ENCODE measurements around the gene DLGAP1. TPM values are rescaled to one million over a fixed set of nuclear protein-coding genes. Genes with fewer than 3 reads are reported as not detected.

The DLGAP1 gene
- total RNA-seq, 1 experiment from 2014 or later = 23.0 TPM

- DNase-seq (ENCODE audit: low spot score) = peak; percentile 45
- H3K27me3 Mint-ChIP-seq (ENCODE audit: low read depth) = no peaks in the 10 kb centered on the region
- H3K27ac Mint-ChIP-seq = peak overlapping the region; percentile 98
- no peaks in the 10 kb centered on the region for H3K36me3 Mint-ChIP-seq
- peak; percentile 69; the same call in 1 of the 2 replicates for TF ChIP-seq MAX (CRISPR knock-in tag; IDR thresholded peaks at IDR 0.05)
- peak; percentile 86 for TF ChIP-seq NFE2L1 (CRISPR knock-in tag; IDR thresholded peaks at IDR 0.05)
- no peak for TF ChIP-seq HMGA2 (CRISPR knock-in tag; IDR thresholded peaks at IDR 0.05)
- peak; percentile 68; the same call in 1 of the 2 replicates for TF ChIP-seq TEAD1 (CRISPR knock-in tag; IDR thresholded peaks at IDR 0.05)
- POLR2A ChIA-PET = interaction anchor here (0.6 to 1.8 kb wide), 5 partner anchors 10 to 163 kb away, joined by 3 to 16 read pairs (median 4); no protein-coding TSS in a partner anchor
- peak; percentile 69 for ATAC-seq
- H3K4me3 Mint-ChIP-seq = peak overlapping the region; percentile 39
- H3K9me3 Mint-ChIP-seq = no peaks in the 10 kb centered on the region
- H3K4me1 Mint-ChIP-seq = peaks cover 38% of the 10 kb centered on the region
- CTCF ChIA-PET = interaction anchor here (0.6 to 2.4 kb wide), 11 partner anchors 8 to 311 kb away, joined by 3 to 16 read pairs (median 4); no protein-coding TSS in a partner anchor
These were observed 831.1 kb downstream of the DLGAP1 start for GRCh38 chr18:3623769-3624545.

- H3K4me3 Mint-ChIP-seq = no peak overlapping the region
- no peak for DNase-seq (ENCODE audit: low spot score)
- H3K4me1 Mint-ChIP-seq = peaks cover 45% of the 10 kb centered on the region
- no peaks in the 10 kb centered on the region for H3K9me3 Mint-ChIP-seq
- POLR2A ChIA-PET = no interaction called here
- no peak for TF ChIP-seq FOXJ3 (CRISPR knock-in tag; IDR thresholded peaks at IDR 0.05; ENCODE audit: borderline replicate concordance)
- no peak for TF ChIP-seq MLX (CRISPR knock-in tag; IDR thresholded peaks at IDR 0.05)
- TF ChIP-seq MYBL2 (CRISPR knock-in tag; IDR thresholded peaks at IDR 0.05) = no peak
- ATAC-seq = no peak
- CTCF ChIA-PET = interaction anchor here (2.1 kb wide), 1 partner anchor 45 kb away, joined by 9 read pairs; no protein-coding TSS in a partner anchor
- H3K27me3 Mint-ChIP-seq (ENCODE audit: low read depth) = no peaks in the 10 kb centered on the region
- H3K27ac Mint-ChIP-seq = no peak overlapping the region
- H3K36me3 Mint-ChIP-seq = no peaks in the 10 kb centered on the region
These were observed 834.7 kb downstream of the DLGAP1 start for GRCh38 chr18:3620146-3621119.

GRCh38 chr18:3619746-3620145 lies 835.4 kb downstream of the DLGAP1 start:
- DNase-seq (ENCODE audit: low spot score) (no peak), ATAC-seq (no peak)
- Mint-ChIP-seq H3K27ac (no peak overlapping the region), H3K4me3 (no peak overlapping the region), H3K4me1 (peaks cover 43% of the 10 kb centered on the region), H3K36me3 (no peaks in the 10 kb centered on the region), H3K27me3 (ENCODE audit: low read depth) (no peaks in the 10 kb centered on the region), H3K9me3 (no peaks in the 10 kb centered on the region)
- CTCF ChIA-PET = no interaction called here
- POLR2A ChIA-PET = no interaction called here
- TF ChIP-seq ZNF263 (CRISPR knock-in tag; IDR thresholded peaks at IDR 0.05; ENCODE audit: low read depth) = no peak
- no peak for TF ChIP-seq ZMAT4 (CRISPR knock-in tag; IDR thresholded peaks at IDR 0.05)
- TF ChIP-seq ZSCAN18 (CRISPR knock-in tag; IDR thresholded peaks at IDR 0.05) = no peak
- TF ChIP-seq E2F4 (CRISPR knock-in tag; IDR thresholded peaks at IDR 0.05; ENCODE audit: borderline replicate concordance, low read depth) = no peak
- no peak for TF ChIP-seq ZNF219 (CRISPR knock-in tag; IDR thresholded peaks at IDR 0.05; ENCODE audit: borderline replicate concordance)
- TF ChIP-seq USF1 (CRISPR knock-in tag; IDR thresholded peaks at IDR 0.05) = no peak
- TF ChIP-seq TCF7 (CRISPR knock-in tag; IDR thresholded peaks at IDR 0.05; ENCODE audit: low read depth) = no peak
- no peak for TF ChIP-seq JAZF1 (CRISPR knock-in tag; IDR thresholded peaks at IDR 0.05)
- TF ChIP-seq ZNF121 (CRISPR knock-in tag; IDR thresholded peaks at IDR 0.05) = no peak
- no peak for TF ChIP-seq FOXP4 (CRISPR knock-in tag; IDR thresholded peaks at IDR 0.05)
- TF ChIP-seq GTF2I (CRISPR knock-in tag; conservative IDR thresholded peaks at IDR 0.05) = no peak
- TF ChIP-seq ATF1 (CRISPR knock-in tag; IDR thresholded peaks at IDR 0.05) = no peak
- TF ChIP-seq ATF3 (CRISPR knock-in tag; conservative IDR thresholded peaks at IDR 0.05) = no peak
- TF ChIP-seq EMX1 (CRISPR knock-in tag; IDR thresholded peaks at IDR 0.05) = no peak
- no peak for TF ChIP-seq ZNF232 (CRISPR knock-in tag; IDR thresholded peaks at IDR 0.05)
- TF ChIP-seq HMGA2 (CRISPR knock-in tag; IDR thresholded peaks at IDR 0.05) = no peak
- no peak for TF ChIP-seq RELA (CRISPR knock-in tag; IDR thresholded peaks at IDR 0.05; ENCODE audit: borderline replicate concordance)

All from WTC11 (cell line).